ENCODE measurements around the gene ERVK3-1.

- no peak for TF ChIP-seq YY1 (IDR thresholded peaks at IDR 0.05; ENCODE audit: insufficient read depth, insufficient read length)
- TF ChIP-seq SUZ12 (IDR thresholded peaks at IDR 0.05; ENCODE audit: extremely low read depth, insufficient read depth, insufficient read length): no peak
- TF ChIP-seq ZNF274 (IDR thresholded peaks at IDR 0.05; ENCODE audit: low read depth, low read length): no peak
Observed at GRCh38 chr19:58318297-58318696, 13.1 kb downstream of the ERVK3-1 start.

Data from NT2/D1 (cell line).